Left kidney (tissue), 2 donors: ENCODE data around the gene CES3. TPM values are rescaled to one million over a fixed set of nuclear protein-coding genes. Genes with fewer than 3 reads are reported as not detected.
"Not testable (repeated sequence)": the region's sequence is repeated elsewhere in the genome, so short reads cannot be mapped to it uniquely, and the experiment has no call there.

Experiments
- DNase-seq: peaks from one replicate; pipeline ENCODE4 v3.0.0-alpha.2; 2013
- polyA plus RNA-seq: library from polyadenylated mRNA; unstranded; fragments of 120-200 nt; gene quantifications from one replicate; pipeline ENCODE4 v1.2.1, GENCODE V29; 2013; ENCODE audit not compliant: insufficient read length

Gene CES3
- polyA plus RNA-seq, 1 donor = 4.1 TPM

- DNase-seq = no peak
Observed at GRCh38 chr16:66970775-66971720, 10.0 kb downstream of the CES3 start.

GRCh38 chr16:66972983-66973382, 11.9 kb downstream of the CES3 start:
- no peak for DNase-seq

DNA sequence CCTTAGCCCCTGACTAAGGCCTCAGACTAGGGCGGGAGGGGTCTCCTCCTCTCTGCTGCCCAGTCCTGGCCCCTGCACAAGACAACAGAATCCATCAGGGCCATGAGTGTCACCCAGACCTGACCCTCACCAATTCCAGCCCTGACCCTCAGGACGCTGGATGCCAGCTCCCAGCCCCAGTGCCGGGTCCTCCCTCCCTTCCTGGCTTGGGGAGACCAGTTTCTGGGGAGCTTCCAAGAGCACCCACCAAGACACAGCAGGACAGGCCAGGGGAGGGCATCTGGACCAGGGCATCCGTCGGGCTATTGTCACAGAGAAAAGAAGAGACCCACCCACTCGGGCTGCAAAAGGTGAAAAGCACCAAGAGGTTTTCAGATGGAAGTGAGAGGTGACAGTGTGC, 12.7 kb downstream of the CES3 start:
- DNase-seq = no peak

- not testable (repeated sequence) for DNase-seq
Observed at GRCh38 chr16:66974156-66974931, 13.3 kb downstream of the CES3 start.

- DNase-seq = not testable (repeated sequence)
Observed at GRCh38 chr16:66974932-66975246, 13.8 kb downstream of the CES3 start.

DNA sequence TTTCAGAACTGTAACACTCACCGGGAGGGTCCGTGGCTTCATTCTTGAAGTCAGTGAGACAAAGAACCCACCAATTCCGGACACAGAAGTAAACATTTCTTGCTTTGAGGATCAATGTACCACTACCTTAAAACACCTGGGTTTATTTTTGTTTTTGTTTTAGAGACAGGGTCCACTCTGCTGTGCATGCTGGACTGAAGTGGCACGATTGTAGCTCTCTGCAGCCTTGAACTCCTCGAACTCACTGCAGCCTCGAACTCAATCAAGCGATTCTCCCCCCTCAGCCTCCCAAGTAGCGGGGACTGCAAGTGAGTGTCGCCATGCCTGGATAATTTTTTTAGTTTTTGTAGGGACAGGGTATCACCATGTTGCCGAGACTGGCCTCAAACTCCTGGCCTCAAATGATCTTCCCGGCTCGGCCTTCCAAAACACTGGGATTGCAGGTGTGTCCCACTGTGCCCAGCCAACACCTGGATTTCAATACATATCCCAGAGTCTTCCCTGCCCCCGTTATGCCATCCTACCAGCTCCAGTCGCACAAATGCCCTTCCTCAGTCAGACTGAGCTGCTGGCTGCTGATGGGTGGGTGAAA, 14.3 kb downstream of the CES3 start:
- DNase-seq = no peak

DNA sequence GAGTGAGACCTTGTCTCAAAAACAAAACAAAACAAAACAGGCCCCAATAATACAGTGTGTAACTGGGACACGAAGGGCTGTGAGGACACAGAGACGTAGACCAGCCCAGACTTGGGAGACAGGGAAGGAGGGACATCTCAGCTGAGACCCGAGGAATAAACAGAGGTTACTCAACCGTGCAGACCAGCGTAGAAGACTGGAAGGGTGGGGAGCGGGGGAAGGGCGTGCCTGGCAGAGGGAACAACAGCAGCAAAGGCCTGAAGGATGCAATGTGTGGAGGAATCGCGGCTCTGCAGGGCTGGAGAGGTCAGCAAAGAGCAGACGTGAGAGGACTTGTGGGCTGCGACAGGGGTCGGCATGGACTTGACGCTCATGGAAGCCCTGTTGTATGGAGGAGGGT, 15.7 kb downstream of the CES3 start:
- no peak for DNase-seq

- DNase-seq = peak; percentile 71
Observed at GRCh38 chr16:66977341-66978113, 16.5 kb downstream of the CES3 start.

DNA sequence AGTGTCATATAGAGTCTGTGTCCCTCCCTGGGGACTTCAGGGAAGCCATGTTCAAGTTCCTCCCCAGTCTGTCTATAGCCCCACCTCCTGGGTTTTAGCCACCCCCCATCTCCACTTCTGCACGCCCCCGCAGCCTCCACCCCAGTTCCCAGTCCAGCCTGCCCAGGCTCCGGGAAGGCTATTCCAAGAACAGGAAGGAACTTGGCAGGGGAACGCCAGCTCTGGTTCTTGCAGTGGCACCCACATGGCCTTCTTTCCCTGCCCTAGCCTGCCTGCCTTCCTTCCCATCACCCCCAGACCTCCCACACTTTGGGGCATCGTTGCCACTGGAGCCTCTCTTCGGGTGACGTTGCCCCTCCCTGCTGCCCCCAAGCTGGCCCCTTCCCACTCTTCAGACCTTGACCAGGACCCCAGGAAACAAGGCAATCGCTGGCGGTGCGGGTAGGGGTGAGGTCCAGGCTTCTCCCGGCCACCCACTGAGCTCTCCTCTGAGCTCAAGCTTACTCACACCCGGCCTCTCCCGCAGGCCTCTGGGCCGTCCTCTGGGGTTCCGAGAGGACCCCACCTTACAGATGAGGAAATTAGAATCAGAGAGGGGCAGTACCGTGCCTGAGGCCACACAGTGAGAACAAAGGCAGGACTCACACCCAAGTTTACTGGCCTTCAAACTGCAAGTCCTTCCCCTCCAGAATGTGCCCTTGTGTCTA, 18.1 kb downstream of the CES3 start:
- DNase-seq = no peak

DNA sequence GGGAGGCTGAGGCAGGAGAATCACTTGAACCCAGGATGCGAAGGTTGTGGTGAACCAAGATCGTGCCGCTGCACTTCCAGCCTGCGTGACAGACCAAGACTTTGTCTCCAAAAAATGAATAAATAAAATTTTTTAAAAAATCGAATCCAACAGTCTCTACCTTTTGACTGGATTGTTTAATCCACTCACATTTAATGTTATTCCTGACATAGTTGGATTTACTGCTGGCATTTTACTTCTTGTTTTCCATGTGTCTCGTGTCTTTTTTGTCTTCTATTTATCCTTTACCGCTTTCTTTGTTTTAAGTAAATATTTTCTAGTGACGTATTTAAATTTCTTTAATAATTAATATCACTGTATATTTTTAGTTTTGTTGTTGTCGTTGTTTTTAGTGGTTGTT, 22.0 kb downstream of the CES3 start:
- DNase-seq = no peak

- no peak for DNase-seq
Observed at GRCh38 chr16:66984892-66985311, 23.8 kb downstream of the CES3 start.

DNA sequence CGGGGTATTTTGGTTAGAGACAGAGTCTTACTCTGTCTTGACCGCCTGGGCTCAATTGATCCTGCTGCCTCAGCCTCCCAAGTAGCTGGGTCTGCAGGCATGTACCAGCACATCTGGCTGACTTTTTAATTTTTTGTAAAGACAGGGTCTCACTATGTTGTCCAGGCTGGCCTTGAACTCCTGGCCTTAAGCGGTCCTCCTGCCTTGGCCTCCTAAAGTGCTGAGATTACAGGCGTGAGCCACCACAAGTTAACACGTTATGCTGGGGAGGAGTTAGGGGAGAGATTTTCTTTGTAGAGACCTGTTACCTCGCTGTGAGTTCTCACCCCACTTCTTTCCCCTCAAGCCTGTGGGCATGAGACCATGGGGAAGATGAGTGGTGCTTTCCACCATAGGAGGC, 25.5 kb downstream of the CES3 start:
- DNase-seq = no peak

DNA sequence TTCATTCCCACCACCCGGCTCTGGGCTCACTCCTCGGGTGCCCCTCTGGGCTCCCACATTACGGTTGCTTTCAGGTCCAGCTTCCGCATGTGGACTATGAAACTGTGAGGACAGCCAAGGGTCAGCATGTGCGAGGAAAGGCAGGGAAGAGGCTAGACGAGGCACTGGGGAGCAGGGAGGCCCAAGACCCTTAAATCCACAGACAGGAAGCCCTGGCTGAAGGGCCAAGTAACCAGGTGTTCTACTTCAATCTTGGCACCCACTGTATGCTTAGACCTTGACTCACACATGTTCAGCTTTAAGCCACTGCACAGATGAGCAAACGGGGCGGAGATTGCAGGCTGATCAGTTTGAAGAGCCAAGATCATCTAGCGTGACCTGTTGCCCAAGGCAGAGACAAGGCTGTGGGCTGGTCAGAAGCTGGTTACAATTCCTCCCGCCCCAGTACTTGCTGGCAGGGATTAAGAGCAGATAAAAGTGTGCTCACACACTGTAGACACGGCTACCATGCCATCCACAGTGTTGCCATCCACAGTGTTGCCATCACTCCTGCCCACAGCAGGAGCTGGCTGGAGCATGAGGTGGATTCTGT, 27.2 kb downstream of the CES3 start, which contains the start of gene CES4A:
TSS of gene CES4A (plus strand) at position 393 of the 592 bp plus-strand sequence. CDS start at position 577, 184 bp downstream.
- no peak for DNase-seq

DNA sequence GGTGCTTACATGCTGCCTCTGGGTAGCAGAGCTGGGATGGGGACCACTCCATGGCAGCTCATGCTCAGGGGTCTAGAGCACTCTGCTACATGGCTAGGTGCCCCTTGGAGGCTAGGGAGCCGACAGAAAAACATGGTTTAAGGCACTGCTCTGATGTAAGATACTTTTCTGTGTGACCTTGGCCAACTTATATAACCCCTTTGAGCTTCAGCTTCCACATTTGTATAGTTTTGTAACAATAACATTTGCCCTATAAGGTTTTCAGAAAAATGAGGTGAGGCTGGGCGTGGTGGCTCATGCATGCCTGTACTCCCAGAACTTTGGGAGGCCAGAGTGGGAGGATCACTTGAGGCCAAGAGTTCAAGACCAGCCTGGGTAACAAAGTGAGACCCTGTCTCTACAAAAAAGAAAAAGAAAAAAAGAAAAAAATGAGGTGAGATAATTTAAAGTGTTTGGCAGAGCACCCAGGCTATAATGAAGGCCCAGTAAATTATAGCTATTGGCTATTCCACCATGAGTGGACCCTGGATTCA, 30.5 kb downstream of the CES3 start:
- no peak for DNase-seq

GRCh38 chr16:66993558-66993957, 32.5 kb downstream of the CES3 start:
- DNase-seq = not testable (repeated sequence)

GRCh38 chr16:66996324-66996982, 35.4 kb downstream of the CES3 start:
- no peak for DNase-seq

DNA sequence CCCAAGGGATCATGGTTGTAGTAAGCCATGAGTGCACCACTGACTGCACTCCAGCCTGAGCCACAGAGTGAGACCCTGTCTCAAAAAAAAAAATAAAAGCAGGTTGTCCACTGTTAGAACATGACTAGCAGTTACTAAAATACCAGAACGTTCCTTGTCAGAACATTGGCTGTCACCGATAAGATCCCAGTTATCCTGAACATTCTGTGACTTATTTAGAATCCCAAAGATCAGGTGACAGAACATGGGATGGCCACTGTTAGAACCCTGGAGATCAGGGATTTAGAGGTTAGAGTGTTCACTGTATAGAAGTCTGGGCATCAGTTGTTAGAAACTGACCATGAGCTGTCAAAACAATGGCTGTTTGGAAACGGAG, 35.9 kb downstream of the CES3 start:
- no peak for DNase-seq

DNA sequence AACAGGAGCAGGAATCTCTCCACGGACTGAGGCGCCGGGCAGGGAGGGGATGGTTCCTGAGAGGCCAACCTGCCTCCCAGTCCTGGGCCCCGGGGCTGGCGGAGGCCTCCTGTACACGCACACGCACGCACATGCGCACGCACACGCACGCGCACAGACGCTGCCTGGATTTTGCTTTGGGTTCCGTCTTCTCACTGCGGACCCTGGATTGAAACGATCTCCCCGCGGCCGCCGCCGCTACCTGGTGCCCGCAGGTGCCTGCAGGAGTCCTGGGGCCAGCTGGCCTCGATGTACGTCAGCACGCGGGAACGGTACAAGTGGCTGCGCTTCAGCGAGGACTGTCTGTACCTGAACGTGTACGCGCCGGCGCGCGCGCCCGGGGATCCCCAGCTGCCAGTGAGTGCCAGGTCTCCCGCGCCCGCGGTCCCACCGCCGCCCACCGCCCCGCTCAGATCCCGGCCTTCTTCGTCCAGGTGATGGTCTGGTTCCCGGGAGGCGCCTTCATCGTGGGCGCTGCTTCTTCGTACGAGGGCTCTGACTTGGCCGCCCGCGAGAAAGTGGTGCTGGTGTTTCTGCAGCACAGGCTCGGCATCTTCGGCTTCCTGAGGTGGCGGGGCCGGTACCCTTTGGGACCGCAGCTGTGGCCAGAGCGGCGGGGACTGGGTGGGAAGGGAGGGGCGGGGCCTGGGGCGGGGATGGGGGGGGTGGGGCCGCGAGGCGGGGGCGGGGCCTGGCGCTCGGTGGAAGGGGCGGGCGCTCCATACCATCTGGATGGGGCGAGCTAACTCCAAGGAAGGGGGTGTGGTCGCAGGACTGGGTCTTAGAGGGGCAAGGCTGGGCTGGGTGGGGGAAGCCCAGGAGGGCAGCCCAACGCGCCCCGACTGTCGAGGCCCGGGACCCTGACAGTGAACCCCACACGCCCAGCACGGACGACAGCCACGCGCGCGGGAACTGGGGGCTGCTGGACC, 39.6 kb downstream of the CES3 start:
- DNase-seq = no peak

DNA sequence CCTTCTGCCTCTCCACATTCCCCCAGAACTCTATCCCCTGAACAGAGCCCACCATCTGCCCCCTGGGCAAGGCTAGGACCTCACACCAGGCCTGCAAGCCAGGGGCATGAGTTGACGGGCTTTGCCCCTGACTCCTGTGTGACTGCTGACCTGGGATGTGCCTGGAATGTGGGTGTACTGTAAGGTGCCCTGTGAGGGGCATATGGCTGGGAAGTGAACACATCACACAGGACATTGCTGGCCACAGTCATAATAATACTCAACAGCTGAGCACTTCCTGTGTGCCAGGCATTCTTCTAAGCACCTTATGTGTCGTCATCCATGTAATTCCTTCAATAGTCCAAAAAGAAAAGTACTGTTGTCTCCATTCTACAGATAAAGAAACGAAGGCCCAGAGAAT, 40.7 kb downstream of the CES3 start:
- no peak for DNase-seq
